Adrenal gland (tissue), 12 donors: Measurements from ENCODE around the gene SP140L. TPM values are rescaled to one million over a fixed set of nuclear protein-coding genes. Genes with fewer than 3 reads are reported as not detected.

Source experiments
- DNase-seq, 7 donors: peaks; one replicate each; pipeline ENCODE4 v3.0.0-alpha.2; 2019 to 2020
- H3K27ac ChIP-seq, 5 donors: fragments of 200-600 bp; sonication (generic) in 4 of 5; 1 replicate in 3 of 5; 2 replicates in 2 of 5; pipeline versions ENCODE4 v1.5.1 to v1.8.0; 2016 to 2020; ENCODE audit warnings: mild to moderate bottlenecking in 1 of 5
- H3K27me3 ChIP-seq: fragments of 200-600 bp; 2 replicates; pipeline ENCODE4 v1.8.0; 2021
- H3K36me3 ChIP-seq, 2 donors: fragments of 200-600 bp; replicated peaks in 1 of 2; 1 replicate in 1 of 2; 2 replicates in 1 of 2; pipeline versions ENCODE4 v1.5.1 to v1.8.0; 2018 to 2022
- H3K4me1 ChIP-seq, 2 donors: fragments of 200-600 bp; replicated peaks in 1 of 2; 1 replicate in 1 of 2; 2 replicates in 1 of 2; pipeline versions ENCODE4 v1.5.1 to v1.8.0; 2018 to 2021
- H3K4me3 ChIP-seq, 4 donors: fragments of 200-600 bp; sonication (generic) in 3 of 4; one replicate each; pipeline ENCODE4 v1.5.1; 2016 to 2018
- H3K9me3 ChIP-seq, 3 donors: fragments of 200-600 bp; sonication (generic) in 1 of 3; replicated peaks in 1 of 3; 1 replicate in 2 of 3; 2 replicates in 1 of 3; pipeline versions ENCODE4 v1.5.1 to v1.8.0; 2016 to 2021
- POLR2A ChIP-seq, 2 donors: fragments of 450-650 bp; IDR thresholded peaks; one replicate each; pipeline ENCODE4 v1.6.1; 2017; ENCODE audit warnings: antibody characterized with exemption in 2 of 2, mild to moderate bottlenecking in 2 of 2, moderate library complexity in 1 of 2
- WGBS, 4 donors: extraction: QIAGEN DNeasy Blood & Tissue Kit in 2 of 4; methylation state at CpG; one replicate each; pipeline versions ENCODE4 v1.1.5 to v1.1.7; 2013 to 2017; 5-methylcytosine and 5-hydroxymethylcytosine counted together
- intact Hi-C, 2 donors: fragments of 100-400 bp; cut with DNase I; formaldehyde crosslinking; loops; one replicate each; pipeline versions ENCODE4 v1.14.1 to v1.15.0; 2022 to 2023
- polyA plus RNA-seq, 3 donors: library from polyadenylated mRNA; stranded (reverse); fragments of 200-250 nt in 2 of 3; fragments of 350-450 nt in 1 of 3; fragmentation: Illumina TruSeq in 1 of 3; extraction: RNeasy Lipid Tissue Mini Kit (QIAGEN cat#74804) in 1 of 3; gene quantifications; one replicate each; pipeline ENCODE4 v1.2.3, GENCODE V29; 2013 to 2014
- total RNA-seq, 9 donors: library from RNA; depleted of rRNA in 4 of 9; stranded (reverse); fragments of >200 nt in 4 of 9; fragments of 120-200 nt in 1 of 9; fragmentation: NEBNext Ultra II Directional in 1 of 9; extraction: Animal tissue kit (Norgen Biotek cat#: 25700) in 1 of 9; gene quantifications; one replicate each; pipeline versions ENCODE4 v1.1.0 to v1.2.4, GENCODE V29; 2013 to 2023
- TF ChIP-seq, protein P1 (sequence below), 6 experiments: fragments of 450-650 bp in 4 of 6; fragments of 200-600 bp in 2 of 6; sonication (generic) in 1 of 6; IDR thresholded peaks; 1 replicate in 5 of 6; 2 replicates in 1 of 6; pipeline versions ENCODE4 v1.5.1 to v1.8.0; 2016 to 2021; ENCODE audit warnings: antibody characterized with exemption in 6 of 6, mild to moderate bottlenecking in 2 of 6, moderate library complexity in 1 of 6
- donor health status: healthy with polysubstance abuse.
- donor health status: Bipolar disorder and iron deficiency.
- donor health status: DM: yes; HTN: yes; CAD: no.
- donor health status: DM: no; HTN: no; CAD: no.
- donor health status: DM: no; HTN: no; CAD: no.
- donor health status: DM: yes; HTN: yes; CAD: no.

SP140L gene
- total and polyA plus RNA-seq, 12 donors = 6.5 to 30.8 (median 21.3) TPM

DNA sequence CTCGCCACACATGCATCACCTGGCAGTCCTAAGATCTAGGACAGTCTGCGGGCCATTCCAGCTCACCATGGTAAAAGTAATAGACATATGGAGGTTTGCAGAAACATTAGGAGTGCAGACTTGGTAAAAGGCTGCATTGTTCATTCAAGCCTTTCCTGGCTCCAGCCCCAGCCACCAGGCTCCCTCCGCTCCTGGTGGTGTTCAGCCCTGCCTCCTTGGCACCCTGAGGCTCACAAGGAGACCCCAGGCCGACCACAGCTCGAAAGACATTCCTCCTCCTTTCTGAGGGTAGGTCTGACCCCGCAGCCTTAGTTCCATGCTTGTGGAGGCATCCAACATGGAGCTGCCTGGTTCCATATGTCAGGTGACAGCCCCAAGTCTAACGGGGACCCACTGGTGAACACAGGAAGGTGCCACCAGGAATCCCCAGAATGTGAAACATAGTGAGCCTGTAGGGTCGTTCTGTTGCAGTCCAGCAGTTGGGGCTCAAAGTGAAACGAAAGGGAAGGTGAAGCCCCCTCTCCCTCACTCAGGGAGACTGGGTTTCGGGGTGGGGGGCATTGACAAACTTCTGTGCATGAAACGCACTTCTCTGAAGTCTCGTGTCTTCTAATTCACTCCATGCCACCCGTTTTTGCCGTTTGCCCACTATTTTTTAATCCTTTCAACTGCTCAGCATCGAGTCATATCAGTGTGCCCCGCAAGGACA lies 84.0 kb downstream of the SP140L start:
- Histone ChIP-seq H3K27ac (peak overlapping the region; percentile 84 to 98 (median 94)), H3K27me3 (no peaks in the 10 kb centered on the region), H3K4me1 (peaks cover 13 to 26% of the 10 kb centered on the region in 2 donors), H3K4me3 (peak overlapping the region in 3 of 4 donors; percentile 57 to 86 (median 69)), H3K36me3 (no peaks in the 10 kb centered on the region), H3K9me3 (no peaks in the 10 kb centered on the region)
- TF ChIP-seq POLR2A (IDR thresholded peaks at IDR 0.05) = no peak
- TF ChIP-seq, protein P1, sequence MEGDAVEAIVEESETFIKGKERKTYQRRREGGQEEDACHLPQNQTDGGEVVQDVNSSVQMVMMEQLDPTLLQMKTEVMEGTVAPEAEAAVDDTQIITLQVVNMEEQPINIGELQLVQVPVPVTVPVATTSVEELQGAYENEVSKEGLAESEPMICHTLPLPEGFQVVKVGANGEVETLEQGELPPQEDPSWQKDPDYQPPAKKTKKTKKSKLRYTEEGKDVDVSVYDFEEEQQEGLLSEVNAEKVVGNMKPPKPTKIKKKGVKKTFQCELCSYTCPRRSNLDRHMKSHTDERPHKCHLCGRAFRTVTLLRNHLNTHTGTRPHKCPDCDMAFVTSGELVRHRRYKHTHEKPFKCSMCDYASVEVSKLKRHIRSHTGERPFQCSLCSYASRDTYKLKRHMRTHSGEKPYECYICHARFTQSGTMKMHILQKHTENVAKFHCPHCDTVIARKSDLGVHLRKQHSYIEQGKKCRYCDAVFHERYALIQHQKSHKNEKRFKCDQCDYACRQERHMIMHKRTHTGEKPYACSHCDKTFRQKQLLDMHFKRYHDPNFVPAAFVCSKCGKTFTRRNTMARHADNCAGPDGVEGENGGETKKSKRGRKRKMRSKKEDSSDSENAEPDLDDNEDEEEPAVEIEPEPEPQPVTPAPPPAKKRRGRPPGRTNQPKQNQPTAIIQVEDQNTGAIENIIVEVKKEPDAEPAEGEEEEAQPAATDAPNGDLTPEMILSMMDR (IDR thresholded peaks at IDR 0.05) = no peak
- intact Hi-C loops = no loop called here
- 29 to 32% (median 32%) methylated on average over 12 to 16 of the region's 16 CpGs for WGBS, 4 donors
- DNase-seq = peak in 2 of 7 donors; percentile 18 to 21

DNA sequence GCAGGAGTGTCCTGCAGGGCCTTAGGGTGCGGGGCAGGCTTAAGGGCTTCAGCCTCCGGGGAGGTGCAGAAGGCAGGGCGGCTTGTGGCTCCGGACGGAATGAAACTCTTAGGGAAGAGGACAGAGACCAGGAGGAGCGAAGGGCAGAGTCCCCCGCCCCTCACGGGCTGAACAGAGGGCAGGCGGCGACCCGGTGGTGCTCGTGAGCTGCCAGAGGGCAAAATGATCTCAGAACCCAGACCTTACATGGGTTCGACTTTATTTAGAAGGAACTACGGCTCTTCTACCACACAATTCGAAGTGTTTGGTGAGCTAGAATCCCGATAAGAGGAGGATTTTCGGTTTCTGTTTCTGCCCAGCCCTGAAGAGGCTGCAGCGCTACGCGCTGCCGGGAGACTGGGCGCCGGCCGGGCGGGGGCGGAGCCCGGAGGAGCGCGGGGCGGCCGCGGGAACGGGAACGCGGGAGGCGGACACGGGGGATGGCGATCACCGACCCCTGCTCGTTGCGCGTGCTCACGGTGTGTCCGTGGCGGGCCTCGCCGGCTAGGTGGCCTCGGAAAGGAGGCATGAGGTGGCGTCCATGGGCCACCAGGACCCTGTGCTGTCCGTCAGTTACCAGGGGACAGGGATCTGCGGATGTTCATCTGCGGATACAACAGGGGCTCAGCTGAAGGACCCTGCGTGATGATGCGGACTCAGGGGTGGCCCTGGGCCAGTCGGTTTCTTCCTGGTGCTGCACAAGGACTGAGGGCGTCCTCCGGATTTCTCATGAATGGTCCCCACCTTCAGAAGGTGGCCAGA lies 84.8 kb downstream of the SP140L start:
- H3K4me3 ChIP-seq = peak overlapping the region in 3 of 4 donors; percentile 57 to 86 (median 69)
- H3K27ac ChIP-seq = peak overlapping the region; percentile 84 to 98 (median 94)
- H3K9me3 ChIP-seq = no peaks in the 10 kb centered on the region
- no peaks in the 10 kb centered on the region for H3K36me3 ChIP-seq
- H3K27me3 ChIP-seq = no peaks in the 10 kb centered on the region
- DNase-seq = peak; percentile 71 to 80 (median 76)
- H3K4me1 ChIP-seq = peaks cover 13 to 26% of the 10 kb centered on the region in 2 donors
- intact Hi-C loops = no loop called here
- WGBS, 4 donors = 0 to 2% (median 1%) methylated on average over 12 to 57 of the region's 57 CpGs
- TF ChIP-seq, protein P1 (IDR thresholded peaks at IDR 0.05) = peak in 1 of 6 experiments; percentile 11
- TF ChIP-seq POLR2A (IDR thresholded peaks at IDR 0.05) = peak; percentile 15 to 77

DNA sequence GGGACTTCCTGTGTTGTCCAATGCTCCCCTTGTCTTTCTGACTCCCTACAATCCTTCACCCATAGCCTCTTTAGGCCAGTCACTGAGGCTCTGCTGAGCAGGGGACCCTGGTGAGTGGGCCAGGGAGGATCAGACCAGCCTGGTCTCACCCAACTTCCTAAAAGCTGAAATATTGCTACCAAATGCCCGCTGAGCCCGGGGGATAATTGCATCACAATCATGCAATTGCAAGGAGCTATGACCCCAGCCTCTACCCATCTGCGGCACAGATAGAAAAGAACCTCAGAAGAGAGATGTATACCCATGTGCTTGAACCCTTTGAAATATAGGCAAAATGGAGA lies 85.3 kb downstream of the SP140L start:
- peak overlapping the region in 4 of 5 donors; percentile 84 to 98 (median 95) for H3K27ac ChIP-seq
- TF ChIP-seq POLR2A (IDR thresholded peaks at IDR 0.05) = no peak
- TF ChIP-seq, protein P1 (IDR thresholded peaks at IDR 0.05) = no peak
- intact Hi-C loops = no loop called here
- 79 to 92% (median 85%) methylated on average over 3 of the region's 3 CpGs for WGBS, 4 donors
- peaks cover 16 to 30% of the 10 kb centered on the region in 2 donors for H3K4me1 ChIP-seq
- no peaks in the 10 kb centered on the region for H3K27me3 ChIP-seq
- DNase-seq = peak in 1 of 7 donors; percentile 27
- no peaks in the 10 kb centered on the region for H3K36me3 ChIP-seq
- no peaks in the 10 kb centered on the region for H3K9me3 ChIP-seq
- H3K4me3 ChIP-seq = peak overlapping the region in 2 of 4 donors; percentile 13 to 69

DNA sequence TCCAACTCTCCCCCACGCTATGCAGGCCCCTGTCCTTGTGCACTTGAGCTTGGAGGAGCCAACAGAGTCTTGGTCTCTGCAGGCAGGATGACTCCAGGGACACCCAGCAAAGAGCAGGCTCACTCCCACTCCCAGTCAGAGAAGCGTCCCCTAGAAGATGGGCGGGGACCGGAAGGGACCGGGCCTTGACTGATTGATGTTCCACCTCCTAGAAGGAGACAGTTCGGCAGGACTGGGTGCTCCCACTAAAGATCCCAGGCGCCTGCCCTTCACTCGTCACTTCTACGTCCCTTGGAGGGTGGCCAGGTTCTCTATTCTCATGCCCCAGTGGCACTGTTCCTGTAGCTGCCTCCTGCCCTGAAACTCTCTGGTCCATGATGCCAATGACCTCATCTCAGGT lies 85.9 kb downstream of the SP140L start:
- intact Hi-C loops = no loop called here
- no peak overlapping the region for H3K4me3 ChIP-seq
- H3K27me3 ChIP-seq = no peaks in the 10 kb centered on the region
- DNase-seq = peak in 1 of 7 donors; percentile 19
- TF ChIP-seq POLR2A (IDR thresholded peaks at IDR 0.05) = no peak
- TF ChIP-seq, protein P1 (IDR thresholded peaks at IDR 0.05) = no peak
- WGBS, 4 donors = 73 to 88% (median 82%) methylated on average over 5 to 9 of the region's 9 CpGs
- no peak overlapping the region for H3K27ac ChIP-seq
- no peaks in the 10 kb centered on the region for H3K36me3 ChIP-seq
- H3K4me1 ChIP-seq = peaks cover 21 to 35% of the 10 kb centered on the region in 2 donors
- H3K9me3 ChIP-seq = no peaks in the 10 kb centered on the region
